NK-92 (cell line): ENCODE data around the gene PIWIL1.

Experiments used
- DNase-seq: peaks from one replicate; lab custom pipeline; 2025; ENCODE audit not compliant: unreplicated experiment; lab: John Stamatoyannopoulos, UW

PIWIL1 gene

GRCh38 chr12:130372936-130373335 is 35.2 kb downstream of the PIWIL1 start:
- DNase-seq, result no peak

DNA sequence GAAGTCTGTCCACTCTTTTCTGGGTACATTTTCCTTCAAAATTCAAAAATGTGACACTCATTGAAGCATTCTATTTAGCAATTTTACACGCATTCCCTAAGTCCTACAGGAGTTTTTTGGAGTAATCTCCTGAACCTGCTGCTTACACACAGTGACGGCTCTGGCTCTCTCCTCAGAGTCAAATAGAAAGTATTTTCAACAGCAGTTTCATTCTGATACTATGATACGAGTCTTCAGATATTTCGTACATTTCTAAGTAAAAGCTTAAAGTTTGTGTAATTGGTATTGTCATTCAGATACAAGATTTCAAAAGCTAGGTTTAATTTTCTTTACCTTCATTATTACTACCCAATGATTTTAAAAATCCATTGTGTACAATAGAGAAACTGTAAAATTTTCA is 36.4 kb downstream of the PIWIL1 start:
- no peak for DNase-seq

DNA sequence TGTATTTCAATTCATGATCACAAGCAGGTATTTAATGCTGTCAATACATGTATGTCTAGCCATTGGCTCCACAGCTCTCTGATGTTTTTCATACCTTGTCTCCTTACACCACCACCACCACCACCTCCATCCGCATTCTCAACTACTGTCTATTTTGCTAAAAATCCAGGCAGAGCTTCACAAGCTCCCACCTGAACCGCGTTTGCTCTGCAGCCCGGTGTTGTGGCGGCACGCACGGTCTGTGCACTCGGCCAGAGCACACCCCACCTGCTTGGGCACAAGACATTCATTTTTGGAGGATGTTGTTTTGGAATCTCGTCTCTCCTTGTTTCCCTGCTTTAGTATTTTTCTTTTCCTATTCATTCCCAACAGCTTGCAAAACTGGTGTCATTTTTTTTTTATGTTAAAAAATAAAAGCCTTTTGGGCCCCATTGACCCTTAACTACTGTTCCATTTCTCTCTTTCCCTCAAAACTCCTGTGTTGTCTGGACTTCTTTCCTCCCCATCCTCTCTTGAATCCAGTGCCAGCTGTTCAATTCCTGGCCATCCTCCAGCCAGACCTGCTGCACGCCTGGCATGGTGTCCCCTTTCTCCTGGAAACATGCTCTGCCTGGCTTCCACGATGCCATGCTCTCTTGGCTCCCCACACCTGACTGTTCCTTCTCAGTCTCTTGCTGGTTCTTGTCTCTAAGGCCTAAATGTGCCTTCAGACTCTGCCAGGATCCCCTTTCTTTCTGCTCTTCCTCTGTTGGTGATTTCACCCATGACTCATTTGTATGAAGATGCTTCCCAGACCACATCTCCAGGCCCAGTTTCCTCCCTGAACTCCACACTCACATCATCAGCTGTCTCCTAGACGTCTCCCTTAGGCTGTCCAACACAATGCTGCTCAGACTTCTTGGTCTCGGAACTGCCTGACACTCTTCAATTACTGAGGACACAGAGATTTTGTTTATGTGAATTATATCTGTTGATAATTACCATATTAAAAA is 37.9 kb downstream of the PIWIL1 start:
- no peak for DNase-seq

DNA sequence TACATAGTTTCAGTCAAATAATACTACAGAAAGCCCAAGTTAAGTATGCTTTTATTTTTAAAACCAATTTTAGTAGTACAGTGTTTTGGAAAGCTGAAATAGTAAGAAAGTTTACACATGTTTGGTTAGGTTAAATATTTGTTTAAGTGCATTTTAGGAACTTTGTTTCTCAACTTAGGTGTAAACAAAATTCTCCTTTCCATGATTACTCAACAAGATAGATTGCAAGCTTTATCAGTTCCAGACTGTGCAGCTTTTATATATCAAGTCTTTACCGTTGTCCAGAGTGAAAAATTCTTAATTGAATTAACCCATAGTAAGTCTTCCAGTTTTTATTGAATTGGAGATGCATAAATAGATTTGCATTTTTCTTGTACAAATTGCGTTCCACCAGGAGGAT is 45.1 kb downstream of the PIWIL1 start:
- no peak for DNase-seq

- no peak for DNase-seq
These were observed 46.5 kb downstream of the PIWIL1 start for GRCh38 chr12:130384234-130384633.

GRCh38 chr12:130385193-130385592 is 47.5 kb downstream of the PIWIL1 start:
- no peak for DNase-seq

DNA sequence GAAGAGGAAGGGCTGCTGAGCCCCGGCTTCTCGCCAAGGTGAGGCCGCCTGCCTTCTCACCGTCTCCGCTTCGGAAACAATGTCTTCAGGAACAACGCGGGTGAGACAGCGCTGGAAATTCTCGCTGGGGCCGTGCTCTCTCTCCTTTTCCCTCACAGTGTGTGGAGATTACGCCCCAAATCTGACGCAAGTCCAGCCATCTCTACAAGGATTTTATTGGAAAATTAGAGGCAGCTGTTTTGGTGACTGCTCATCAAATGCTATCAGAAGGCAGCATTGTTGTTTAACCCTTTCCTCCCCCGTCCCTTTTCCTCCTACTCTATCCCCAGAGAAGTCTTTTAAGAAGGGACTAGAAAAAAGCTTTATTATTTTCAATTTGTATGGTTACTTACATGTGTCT is 53.5 kb downstream of the PIWIL1 start:
- DNase-seq, result no peak

GRCh38 chr12:130394906-130395305 is 57.2 kb downstream of the PIWIL1 start:
- DNase-seq, result no peak

DNA sequence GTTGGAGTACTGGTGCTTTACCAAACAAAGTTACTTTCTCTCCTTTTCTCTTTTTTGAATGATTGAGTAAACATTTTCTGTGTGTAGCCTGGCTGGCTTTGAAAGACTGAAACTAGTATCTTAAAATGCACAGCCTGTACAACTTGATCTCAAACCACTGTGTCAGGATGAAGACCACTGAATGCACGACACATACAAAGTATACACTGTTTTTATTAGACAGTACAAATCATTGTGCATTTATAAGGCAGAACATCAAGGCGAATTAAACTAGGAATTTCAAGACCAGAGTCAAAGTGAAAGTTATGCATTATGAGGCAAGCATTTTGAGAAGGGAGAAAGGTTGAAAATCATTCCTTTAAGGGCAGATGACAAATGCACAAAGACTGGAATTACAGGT is 59.0 kb downstream of the PIWIL1 start:
- DNase-seq, result no peak

DNA sequence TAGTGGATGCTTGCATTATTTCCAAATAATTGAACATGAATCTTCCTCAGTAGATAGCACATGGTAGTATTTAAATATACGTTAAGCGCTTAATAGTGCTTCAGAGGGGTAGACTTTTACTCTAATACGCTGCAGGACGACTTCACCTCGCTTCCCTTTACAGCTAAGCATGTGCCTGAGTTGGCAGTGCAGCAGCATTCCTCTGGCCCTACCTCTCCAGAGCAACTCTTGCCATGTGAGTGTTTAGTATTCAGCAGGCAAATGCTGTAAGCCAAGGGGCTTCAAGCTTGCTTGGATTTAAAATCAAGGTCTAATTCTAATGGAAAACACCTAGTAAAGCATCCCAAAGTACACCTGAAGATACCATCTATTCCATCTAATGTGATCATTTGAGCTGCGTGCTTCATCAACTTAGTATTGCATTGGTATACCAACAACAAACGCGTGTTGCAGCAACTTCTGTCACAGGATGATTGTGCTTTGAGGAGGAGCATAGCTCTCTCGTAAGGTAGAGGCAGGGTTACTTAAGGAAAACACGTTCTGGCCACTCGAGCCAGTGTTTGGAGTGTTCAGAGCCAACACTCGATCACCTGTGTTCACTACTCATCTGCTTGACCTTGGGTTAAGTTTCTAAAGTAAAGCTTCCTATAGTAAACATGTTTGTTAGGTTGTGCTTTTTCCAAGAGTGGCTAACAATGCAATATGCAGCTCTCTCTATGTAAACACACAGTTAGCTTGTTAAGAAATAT is 60.6 kb downstream of the PIWIL1 start:
- DNase-seq, result no peak

DNA sequence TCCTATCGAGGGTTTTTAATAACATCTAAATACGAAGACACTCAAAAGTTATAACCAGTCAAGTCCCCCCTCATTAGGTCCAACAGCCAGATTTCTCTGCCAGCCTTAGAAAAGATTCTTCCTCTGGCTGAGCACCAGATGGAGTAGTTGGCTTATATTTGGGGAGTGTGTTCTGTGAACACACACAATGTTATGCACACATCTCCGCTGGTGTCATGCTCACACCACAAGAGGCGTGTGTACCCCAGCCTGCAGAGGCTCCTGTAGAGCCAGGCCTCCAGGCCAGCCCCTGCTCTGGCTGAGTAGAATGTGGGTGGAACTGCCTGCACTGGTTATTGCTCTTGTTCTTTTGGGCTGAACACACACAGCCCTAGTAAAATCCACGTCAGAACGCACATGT is 64.0 kb downstream of the PIWIL1 start:
- DNase-seq, result no peak

DNA sequence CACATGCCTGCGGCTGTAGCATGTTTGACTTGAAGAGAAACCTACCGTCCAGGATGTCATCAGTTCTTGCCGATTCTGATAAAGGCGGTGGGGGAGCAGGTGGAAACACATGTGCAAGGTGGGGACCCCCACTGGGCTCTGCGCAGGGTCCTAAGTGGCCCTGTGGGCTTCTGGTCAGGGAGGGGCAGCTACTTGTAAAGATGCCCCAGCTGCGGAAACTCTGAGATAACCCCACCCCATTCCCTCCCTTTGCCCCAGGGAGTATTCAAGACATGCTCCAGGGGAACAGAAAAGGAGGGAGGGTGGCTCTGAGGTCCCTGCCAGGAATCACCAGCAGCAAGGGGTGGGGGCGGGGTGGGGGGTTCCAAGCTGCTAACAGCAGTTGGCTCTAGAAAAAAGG is 67.6 kb downstream of the PIWIL1 start:
- DNase-seq, result no peak

- no peak for DNase-seq
These were observed 74.7 kb downstream of the PIWIL1 start for GRCh38 chr12:130412384-130412783.

DNA sequence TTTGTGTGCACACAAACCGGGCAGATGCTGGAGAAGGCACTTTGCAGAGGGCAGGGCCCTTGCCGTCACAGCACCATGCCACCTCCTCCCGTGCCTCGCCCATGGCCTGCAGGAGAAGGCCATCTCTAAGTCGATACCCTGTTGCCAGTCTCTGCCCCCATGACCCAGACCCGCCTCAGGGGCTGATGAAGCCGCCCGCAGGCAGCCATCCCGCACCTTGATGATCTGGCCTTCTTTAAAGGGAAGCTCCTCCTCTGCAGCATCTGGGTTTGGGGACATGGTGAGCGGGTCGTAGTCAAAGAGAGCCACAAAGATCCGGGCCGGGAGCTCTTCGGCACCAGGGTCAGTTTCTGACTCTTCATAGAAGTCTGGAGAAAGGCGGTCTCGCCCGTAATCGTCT is 76.2 kb downstream of the PIWIL1 start:
- DNase-seq, result no peak

DNA sequence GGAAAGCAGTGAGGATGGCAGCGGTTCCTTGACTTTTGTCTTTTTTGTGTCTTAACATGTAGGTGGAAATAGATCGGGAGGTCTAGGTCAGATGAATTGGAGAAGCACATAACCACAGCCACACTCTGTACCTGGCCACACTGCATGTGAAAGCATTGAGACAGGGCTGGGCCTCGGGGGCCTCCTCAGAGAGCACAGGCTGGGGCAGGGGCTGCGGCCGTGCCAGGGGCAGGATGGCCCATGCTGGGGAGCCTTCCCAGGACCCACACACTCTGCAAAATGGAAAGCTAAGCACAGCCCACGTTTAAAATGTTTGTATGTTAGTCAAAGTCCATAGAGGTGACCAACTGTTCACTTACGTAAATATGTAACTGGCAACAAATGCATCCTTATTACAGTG is 76.7 kb downstream of the PIWIL1 start:
- no peak for DNase-seq

DNA sequence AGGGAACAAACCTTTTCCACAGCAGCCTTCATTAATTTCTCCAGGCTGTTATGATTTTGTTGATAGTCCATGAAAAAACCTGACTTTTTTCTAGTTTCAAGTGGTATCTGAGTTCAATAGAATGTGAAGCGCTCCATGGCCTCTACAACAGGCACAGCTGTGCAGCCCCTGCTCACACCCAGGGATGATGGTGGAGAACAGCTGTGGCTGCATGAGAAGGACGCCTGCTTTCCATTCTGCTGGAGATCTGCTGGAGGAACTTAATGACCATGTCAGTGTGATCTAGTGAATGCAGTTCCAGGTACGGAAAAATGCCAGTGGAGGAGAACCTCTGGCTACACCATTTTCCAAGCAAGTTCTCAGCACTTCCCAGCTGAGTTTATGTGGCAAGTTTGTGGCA is 80.6 kb downstream of the PIWIL1 start:
- DNase-seq, result no peak

GRCh38 chr12:130419116-130419515 is 81.4 kb downstream of the PIWIL1 start:
- DNase-seq, result no peak

- DNase-seq, result no peak
These were observed 82.4 kb downstream of the PIWIL1 start for GRCh38 chr12:130420071-130420470.

- no peak for DNase-seq
These were observed 84.2 kb downstream of the PIWIL1 start for GRCh38 chr12:130421896-130422295.
